ENCODE data around the gene EXOC3L2. TPM values are rescaled to one million over a fixed set of nuclear protein-coding genes. Genes with fewer than 3 reads are reported as not detected.

Gene EXOC3L2
- total RNA-seq, 1 experiment from 2014 or later: not detected

- CTCF ChIA-PET: no interaction called here
- TF ChIP-seq EZH2 (IDR thresholded peaks at IDR 0.05; ENCODE audit: borderline replicate concordance, low read depth, low read length, poor library complexity, severe bottlenecking) (no peak), CTCF (conservative IDR thresholded peaks at IDR 0.05; ENCODE audit: low read depth, low read length) (no peak)
- BruUV-seq (replicated peaks): no TSS peak
- Histone ChIP-seq H3K4me1 (ENCODE audit: insufficient read depth, low read length, poor library complexity, severe bottlenecking) (no peaks in the 10 kb centered on the region), H3K4me3 (ENCODE audit: low read depth, low read length, poor library complexity, severe bottlenecking) (no peak overlapping the region), H3K36me3 (ENCODE audit: insufficient read depth, low read length, poor library complexity, severe bottlenecking) (peaks cover 4% of the 10 kb centered on the region), H3K27ac (ENCODE audit: low read depth, low read length, poor library complexity, severe bottlenecking) (no peak overlapping the region), H3K9me3 (ENCODE audit: low read depth, low read length, poor library complexity, severe bottlenecking) (no peaks in the 10 kb centered on the region), H3K27me3 (replicated peaks; ENCODE audit: insufficient read depth, low read depth, low read length, poor library complexity) (no peaks in the 10 kb centered on the region)
- POLR2A ChIA-PET (ENCODE audit: low non-redundant PET): no interaction called here
- intact Hi-C loops (cut with micrococcal nuclease; ENCODE audit: unreplicated experiment): no loop called here
- no peak for DNase-seq (ENCODE audit: low spot score)
Measured at GRCh38 chr19:45291834-45292233, 46.6 kb upstream of the EXOC3L2 start.

- Histone ChIP-seq H3K36me3 (ENCODE audit: insufficient read depth, low read length, poor library complexity, severe bottlenecking) (peaks cover 4% of the 10 kb centered on the region), H3K27me3 (replicated peaks; ENCODE audit: insufficient read depth, low read depth, low read length, poor library complexity) (no peaks in the 10 kb centered on the region), H3K9me3 (ENCODE audit: low read depth, low read length, poor library complexity, severe bottlenecking) (no peaks in the 10 kb centered on the region), H3K4me1 (ENCODE audit: insufficient read depth, low read length, poor library complexity, severe bottlenecking) (no peaks in the 10 kb centered on the region), H3K27ac (ENCODE audit: low read depth, low read length, poor library complexity, severe bottlenecking) (no peak overlapping the region), H3K4me3 (ENCODE audit: low read depth, low read length, poor library complexity, severe bottlenecking) (no peak overlapping the region)
- CTCF ChIA-PET: no interaction called here
- intact Hi-C loops (cut with micrococcal nuclease; ENCODE audit: unreplicated experiment): no loop called here
- no peak for DNase-seq (ENCODE audit: low spot score)
- TF ChIP-seq CTCF (conservative IDR thresholded peaks at IDR 0.05; ENCODE audit: low read depth, low read length) (no peak), EZH2 (IDR thresholded peaks at IDR 0.05; ENCODE audit: borderline replicate concordance, low read depth, low read length, poor library complexity, severe bottlenecking) (no peak)
- POLR2A ChIA-PET (ENCODE audit: low non-redundant PET): no interaction called here
- BruUV-seq (replicated peaks): no TSS peak
Measured at GRCh38 chr19:45290381-45290931, 45.2 kb upstream of the EXOC3L2 start.

- BruUV-seq (replicated peaks): no TSS peak
- TF ChIP-seq CTCF (conservative IDR thresholded peaks at IDR 0.05; ENCODE audit: low read depth, low read length): no peak
- TF ChIP-seq EZH2 (IDR thresholded peaks at IDR 0.05; ENCODE audit: borderline replicate concordance, low read depth, low read length, poor library complexity, severe bottlenecking): no peak
Measured at GRCh38 chr19:45283443-45284033, 38.3 kb upstream of the EXOC3L2 start.

More at GRCh38 chr19:45283443-45284033, 38.3 kb upstream of the EXOC3L2 start:
- no peak for DNase-seq (ENCODE audit: low spot score)
- POLR2A ChIA-PET (ENCODE audit: low non-redundant PET): no interaction called here
- no peaks in the 10 kb centered on the region for H3K4me1 ChIP-seq (ENCODE audit: insufficient read depth, low read length, poor library complexity, severe bottlenecking)
- H3K27me3 ChIP-seq (replicated peaks; ENCODE audit: insufficient read depth, low read depth, low read length, poor library complexity): no peaks in the 10 kb centered on the region
- peaks cover 9% of the 10 kb centered on the region for H3K36me3 ChIP-seq (ENCODE audit: insufficient read depth, low read length, poor library complexity, severe bottlenecking)
- no peaks in the 10 kb centered on the region for H3K9me3 ChIP-seq (ENCODE audit: low read depth, low read length, poor library complexity, severe bottlenecking)
- no peak overlapping the region for H3K27ac ChIP-seq (ENCODE audit: low read depth, low read length, poor library complexity, severe bottlenecking)
- CTCF ChIA-PET: no interaction called here
- no peak overlapping the region for H3K4me3 ChIP-seq (ENCODE audit: low read depth, low read length, poor library complexity, severe bottlenecking)
- intact Hi-C loops (cut with micrococcal nuclease; ENCODE audit: unreplicated experiment): no loop called here

Measured in A673 (cell line).